ENCODE results near the gene SCN9A. TPM values are rescaled to one million over a fixed set of nuclear protein-coding genes. Genes with fewer than 3 reads are reported as not detected.

SCN9A gene
- total and polyA plus RNA-seq, 10 of the 15 experiments (the other 5 are each of a cell fraction or from before 2014, with no cell fraction given): 0.04 to 0.08 (median 0.08) TPM; not detected in 7

DNA sequence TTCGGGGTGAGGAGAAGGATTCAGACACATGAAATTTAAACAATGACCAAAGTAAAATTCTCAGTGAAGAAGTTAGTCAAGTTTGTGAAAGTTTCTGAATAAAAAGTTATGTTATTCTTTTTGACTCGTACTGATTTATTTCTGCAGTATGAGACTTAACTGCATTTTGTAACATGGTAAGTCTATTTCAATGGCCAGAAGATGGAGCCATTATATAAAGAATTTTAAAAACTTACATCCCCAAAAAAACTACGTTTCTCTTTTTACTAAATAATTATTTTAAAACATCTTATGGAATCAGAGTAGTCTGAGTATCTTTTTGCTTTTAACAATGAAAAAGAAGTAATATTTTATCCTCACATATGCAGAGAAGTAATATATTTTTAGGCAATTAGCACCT lies 196.5 kb downstream of the SCN9A start:
- RAD21 ChIA-PET (ENCODE audit: unreplicated experiment): no interaction called here
- H3K36me3 ChIP-seq (ENCODE audit: control insufficient read depth in 2 of 2, insufficient read depth in 2 of 2, low read length in 1 of 2): no peaks in the 10 kb centered on the region
- whole genome bisulfite sequencing (ENCODE audit: insufficient coverage, insufficient replicate concordance, low lambda C conversion rate, missing lambda C conversion rate): 11% methylated on average over 3 of the region's 3 CpGs
- H3K9ac ChIP-seq (ENCODE audit: control insufficient read depth, insufficient read depth, low read length): no peak overlapping the region
- no peak overlapping the region for H2AFZ ChIP-seq (ENCODE audit: control insufficient read depth, low read depth, low read length)
- TF ChIP-seq CTCF (IDR thresholded peaks at IDR 0.05 in 2 of 3, conservative IDR thresholded peaks at IDR 0.05 in 1 of 3; ENCODE audit: control insufficient read depth in 2 of 3, extremely low read depth in 1 of 3, insufficient read depth in 1 of 3, low read depth in 3 of 3, low read length in 3 of 3): no peak
- TF ChIP-seq ASH2L (IDR thresholded peaks at IDR 0.05; ENCODE audit: borderline replicate concordance, low read depth): no peak
- TF ChIP-seq ESRRA (IDR thresholded peaks at IDR 0.05; ENCODE audit: low read length): no peak
- TF ChIP-seq SIX5 (IDR thresholded peaks at IDR 0.05; ENCODE audit: low read depth, low read length, severe bottlenecking): no peak
- no peak for TF ChIP-seq ZNF274 (IDR thresholded peaks at IDR 0.05; ENCODE audit: insufficient read depth, insufficient read length)
- no peak for ATAC-seq
- no peaks in the 10 kb centered on the region for H4K20me1 ChIP-seq (ENCODE audit: control insufficient read depth, insufficient read depth)
- no peak overlapping the region for H3K4me3 ChIP-seq
- H3K4me1 ChIP-seq (ENCODE audit: control insufficient read depth, insufficient read depth, low read length): no peaks in the 10 kb centered on the region
- H3K27me3 ChIP-seq (replicated peaks in 1 of 2; ENCODE audit: control insufficient read depth in 2 of 2, insufficient read depth in 2 of 2, low read length in 1 of 2): no peaks in the 10 kb centered on the region; a peak in 1 of 4 replicates
- DNase-seq (ENCODE audit: low read depth, low spot score): no peak
- no peaks in the 10 kb centered on the region for H3K79me2 ChIP-seq (ENCODE audit: control insufficient read depth, insufficient read depth, low read length)
- SMC1A ChIA-PET (ENCODE audit: uncharacterized antibody, unreplicated experiment): no interaction called here
- no peaks in the 10 kb centered on the region for H3K9me3 ChIP-seq (replicated peaks; ENCODE audit: control insufficient read depth, insufficient read depth, low read length)
- H3K27ac ChIP-seq (ENCODE audit: control insufficient read depth, insufficient read depth): no peak overlapping the region
- in situ Hi-C loops (cut with MboI) (no loop called here), intact Hi-C loops (cut with micrococcal nuclease; ENCODE audit: unreplicated experiment) (no loop called here)
- FAIRE-seq: no peak
- BruUV-seq (replicated peaks): no TSS peak
- POLR2A ChIA-PET: no interaction called here
- H3K4me2 ChIP-seq (ENCODE audit: control insufficient read depth, insufficient read depth): no peak overlapping the region
- CTCF ChIA-PET: no interaction called here

- 43% methylated on average over 2 of the region's 2 CpGs for WGBS (ENCODE audit: insufficient coverage, insufficient replicate concordance, low lambda C conversion rate, missing lambda C conversion rate)
- no peaks in the 10 kb centered on the region for H3K27me3 ChIP-seq (replicated peaks in 1 of 2; ENCODE audit: control insufficient read depth in 2 of 2, insufficient read depth in 2 of 2, low read length in 1 of 2)
- no peak overlapping the region for H3K4me3 ChIP-seq
- ChIA-PET SMC1A (ENCODE audit: uncharacterized antibody, unreplicated experiment) (no interaction called here), CTCF (no interaction called here), POLR2A (no interaction called here), RAD21 (ENCODE audit: unreplicated experiment) (no interaction called here)
- TF ChIP-seq RCOR1 (conservative IDR thresholded peaks at IDR 0.05; ENCODE audit: low read depth, low read length) (no peak), CREM (IDR thresholded peaks at IDR 0.05; ENCODE audit: low read depth) (no peak), SREBF2 (IDR thresholded peaks at IDR 0.05; ENCODE audit: low read length) (no peak), IRF4 (IDR thresholded peaks at IDR 0.05; ENCODE audit: low read depth, low read length) (no peak), SMARCA5 (IDR thresholded peaks at IDR 0.05) (no peak), CHD1 (IDR thresholded peaks at IDR 0.05; ENCODE audit: low read depth, low read length) (no peak), CHD2 (IDR thresholded peaks at IDR 0.05; ENCODE audit: borderline replicate concordance, low read depth, low read length) (no peak)
- TF ChIP-seq, protein P1, sequence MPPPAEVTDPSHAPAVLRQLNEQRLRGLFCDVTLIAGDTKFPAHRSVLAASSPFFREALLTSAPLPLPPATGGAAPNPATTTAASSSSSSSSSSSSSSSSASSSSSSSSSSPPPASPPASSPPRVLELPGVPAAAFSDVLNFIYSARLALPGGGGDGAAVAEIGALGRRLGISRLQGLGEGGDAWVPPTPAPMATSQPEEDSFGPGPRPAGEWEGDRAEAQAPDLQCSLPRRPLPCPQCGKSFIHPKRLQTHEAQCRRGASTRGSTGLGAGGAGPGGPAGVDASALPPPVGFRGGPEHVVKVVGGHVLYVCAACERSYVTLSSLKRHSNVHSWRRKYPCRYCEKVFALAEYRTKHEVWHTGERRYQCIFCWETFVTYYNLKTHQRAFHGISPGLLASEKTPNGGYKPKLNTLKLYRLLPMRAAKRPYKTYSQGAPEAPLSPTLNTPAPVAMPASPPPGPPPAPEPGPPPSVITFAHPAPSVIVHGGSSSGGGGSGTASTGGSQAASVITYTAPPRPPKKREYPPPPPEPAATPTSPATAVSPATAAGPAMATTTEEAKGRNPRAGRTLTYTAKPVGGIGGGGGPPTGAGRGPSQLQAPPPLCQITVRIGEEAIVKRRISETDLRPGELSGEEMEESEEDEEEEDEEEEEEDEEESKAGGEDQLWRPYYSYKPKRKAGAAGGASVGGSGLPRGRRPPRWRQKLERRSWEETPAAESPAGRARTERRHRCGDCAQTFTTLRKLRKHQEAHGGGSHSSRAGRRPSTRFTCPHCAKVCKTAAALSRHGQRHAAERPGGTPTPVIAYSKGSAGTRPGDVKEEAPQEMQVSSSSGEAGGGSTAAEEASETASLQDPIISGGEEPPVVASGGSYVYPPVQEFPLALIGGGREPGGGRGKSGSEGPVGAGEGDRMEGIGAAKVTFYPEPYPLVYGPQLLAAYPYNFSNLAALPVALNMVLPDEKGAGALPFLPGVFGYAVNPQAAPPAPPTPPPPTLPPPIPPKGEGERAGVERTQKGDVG (CRISPR knock-in tag; IDR thresholded peaks at IDR 0.05): no peak
- H4K20me1 ChIP-seq (ENCODE audit: control insufficient read depth, insufficient read depth): no peaks in the 10 kb centered on the region
- no peaks in the 10 kb centered on the region for H3K36me3 ChIP-seq (ENCODE audit: control insufficient read depth in 2 of 2, insufficient read depth in 2 of 2, low read length in 1 of 2)
- H3K9me3 ChIP-seq (replicated peaks; ENCODE audit: control insufficient read depth, insufficient read depth, low read length): no peaks in the 10 kb centered on the region
- in situ Hi-C loops (cut with MboI) (no loop called here), intact Hi-C loops (cut with micrococcal nuclease; ENCODE audit: unreplicated experiment) (no loop called here)
- no peak overlapping the region for H3K4me2 ChIP-seq (ENCODE audit: control insufficient read depth, insufficient read depth)
- no peak overlapping the region for H2AFZ ChIP-seq (ENCODE audit: control insufficient read depth, low read depth, low read length)
- no peaks in the 10 kb centered on the region for H3K4me1 ChIP-seq (ENCODE audit: control insufficient read depth, insufficient read depth, low read length)
- DNase-seq (ENCODE audit: low read depth, low spot score) (no peak), ATAC-seq (no peak), FAIRE-seq (no peak)
- no TSS peak for BruUV-seq (replicated peaks)
- H3K9ac ChIP-seq (ENCODE audit: control insufficient read depth, insufficient read depth, low read length): no peak overlapping the region
- no peaks in the 10 kb centered on the region for H3K79me2 ChIP-seq (ENCODE audit: control insufficient read depth, insufficient read depth, low read length)
- H3K27ac ChIP-seq (ENCODE audit: control insufficient read depth, insufficient read depth): no peak overlapping the region
These were observed 202.5 kb downstream of the SCN9A start for GRCh38 chr2:166173263-166173662.

All from GM12878 (cell line).